ENCODE results near the gene C5orf24. TPM values are rescaled to one million over a fixed set of nuclear protein-coding genes. Genes with fewer than 3 reads are reported as not detected.
A peak's percentile ranks its signal among the peaks of the same experiment; 100 is the strongest.

C5orf24 gene
- total RNA-seq, 1 experiment from 2014 or later, result 22.5 TPM

DNA sequence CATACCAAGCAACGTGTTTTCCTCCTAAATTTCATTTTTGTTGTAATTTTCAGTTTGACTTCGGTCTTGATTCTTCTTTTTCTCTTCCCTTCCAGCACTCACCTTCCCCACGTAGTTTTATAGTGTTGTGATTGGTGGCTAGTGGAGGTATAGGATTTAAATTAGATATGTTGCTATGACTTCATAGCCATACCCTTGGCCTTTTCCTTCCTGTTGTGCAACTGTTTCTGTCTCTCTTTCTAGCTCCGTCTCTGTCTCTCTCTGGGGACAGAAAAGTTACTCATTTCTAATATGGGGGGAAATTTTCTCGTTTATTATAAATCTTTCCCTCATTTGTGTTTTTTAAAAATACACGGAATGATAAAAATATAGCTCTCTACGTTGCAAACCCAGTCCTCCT lies 20.6 kb upstream of the C5orf24 start:
- no peak overlapping the region for H2BK12ac ChIP-seq (ENCODE audit: insufficient read length, low read depth, low read length)
- H3K79me2 ChIP-seq (ENCODE audit: insufficient read depth, low read length), result no peaks in the 10 kb centered on the region
- Mint-ChIP-seq H3K36me3 (ENCODE audit: insufficient read depth in 1 of 3, low read depth in 3 of 3) (peaks cover 6 to 82% (median 73%) of the 10 kb centered on the region in 3 experiments; a peak in 6 of 7 replicates), H3K4me3 (no peak overlapping the region), H3K9me3 (no peaks in the 10 kb centered on the region), H3K4me1 (no peaks in the 10 kb centered on the region), H3K27ac (peak overlapping the region in 1 of 3 experiments; percentile 37; a peak in 1 of 7 replicates), H3K27me3 (ENCODE audit: low read depth) (no peaks in the 10 kb centered on the region)
- no peak overlapping the region for H2AK5ac ChIP-seq (ENCODE audit: insufficient read length, low read length)
- no peaks in the 10 kb centered on the region for H3K27me3 ChIP-seq (ENCODE audit: insufficient read depth, low read length)
- no peak overlapping the region for H3K23ac ChIP-seq (ENCODE audit: insufficient read length, low read depth, low read length)
- no peak overlapping the region for H3K4ac ChIP-seq (ENCODE audit: low read depth, low read length)
- H2BK120ac ChIP-seq (ENCODE audit: low read depth, low read length, poor library complexity, severe bottlenecking), result no peak overlapping the region
- WGBS (ENCODE audit: extremely low coverage, insufficient read length, low lambda C conversion rate), result no CpG with 5 or more reads among the region's 7 CpGs
- H3K23me2 ChIP-seq (ENCODE audit: insufficient read length, low read depth, low read length, poor library complexity, severe bottlenecking), result no peaks in the 10 kb centered on the region
- no peak overlapping the region for H3K56ac ChIP-seq (ENCODE audit: insufficient read length, low read depth, low read length)
- H2BK20ac ChIP-seq (ENCODE audit: low read depth, low read length, poor library complexity, severe bottlenecking), result no peak overlapping the region
- no peaks in the 10 kb centered on the region for H3K79me1 ChIP-seq (ENCODE audit: insufficient read depth, low read depth, low read length, poor library complexity, severe bottlenecking)
- no peak overlapping the region for H3K14ac ChIP-seq (ENCODE audit: insufficient read depth, low read length)
- no peaks in the 10 kb centered on the region for H3K9me3 ChIP-seq (ENCODE audit: control insufficient read depth, low read depth, low read length)
- no peak overlapping the region for H2AFZ ChIP-seq (ENCODE audit: low read length)
- no peak overlapping the region for H3K9ac ChIP-seq (ENCODE audit: extremely low read depth, insufficient read length, low read length)
- no peak overlapping the region for H2BK5ac ChIP-seq (ENCODE audit: insufficient read length, low read length)
- H4K20me1 ChIP-seq (ENCODE audit: control insufficient read depth, insufficient read depth, insufficient read length), result no peaks in the 10 kb centered on the region
- no peak overlapping the region for H3K18ac ChIP-seq (ENCODE audit: insufficient read length, low read depth, low read length)
- no peak overlapping the region for H3T11ph ChIP-seq (ENCODE audit: low read length)
- H3K4me2 ChIP-seq (ENCODE audit: insufficient read depth, insufficient read length, low read length), result no peak overlapping the region
- no peak overlapping the region for H4K91ac ChIP-seq (ENCODE audit: insufficient read length, low read depth, low read length)
- H3K27ac ChIP-seq (ENCODE audit: insufficient read length, low read depth, low read length), result no peak overlapping the region
- no peak overlapping the region for H4K5ac ChIP-seq (ENCODE audit: insufficient read length, low read depth, low read length)
- H2BK15ac ChIP-seq (ENCODE audit: low read depth, low read length), result no peak overlapping the region
- no peaks in the 10 kb centered on the region for H3K4me1 ChIP-seq (ENCODE audit: insufficient read depth, low read length)
- no peak for DNase-seq
- TF ChIP-seq, protein P1, sequence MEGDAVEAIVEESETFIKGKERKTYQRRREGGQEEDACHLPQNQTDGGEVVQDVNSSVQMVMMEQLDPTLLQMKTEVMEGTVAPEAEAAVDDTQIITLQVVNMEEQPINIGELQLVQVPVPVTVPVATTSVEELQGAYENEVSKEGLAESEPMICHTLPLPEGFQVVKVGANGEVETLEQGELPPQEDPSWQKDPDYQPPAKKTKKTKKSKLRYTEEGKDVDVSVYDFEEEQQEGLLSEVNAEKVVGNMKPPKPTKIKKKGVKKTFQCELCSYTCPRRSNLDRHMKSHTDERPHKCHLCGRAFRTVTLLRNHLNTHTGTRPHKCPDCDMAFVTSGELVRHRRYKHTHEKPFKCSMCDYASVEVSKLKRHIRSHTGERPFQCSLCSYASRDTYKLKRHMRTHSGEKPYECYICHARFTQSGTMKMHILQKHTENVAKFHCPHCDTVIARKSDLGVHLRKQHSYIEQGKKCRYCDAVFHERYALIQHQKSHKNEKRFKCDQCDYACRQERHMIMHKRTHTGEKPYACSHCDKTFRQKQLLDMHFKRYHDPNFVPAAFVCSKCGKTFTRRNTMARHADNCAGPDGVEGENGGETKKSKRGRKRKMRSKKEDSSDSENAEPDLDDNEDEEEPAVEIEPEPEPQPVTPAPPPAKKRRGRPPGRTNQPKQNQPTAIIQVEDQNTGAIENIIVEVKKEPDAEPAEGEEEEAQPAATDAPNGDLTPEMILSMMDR (conservative IDR thresholded peaks at IDR 0.05), result no peak
- H4K8ac ChIP-seq (replicated peaks; ENCODE audit: insufficient read length, low read depth, low read length), result no peak overlapping the region

Measured in H9 (cell line).